ENCODE measurements around the gene HAPLN1. TPM values are rescaled to one million over a fixed set of nuclear protein-coding genes. Genes with fewer than 3 reads are reported as not detected.
"Not testable (repeated sequence)": the region's sequence is repeated elsewhere in the genome, so short reads cannot be mapped to it uniquely, and the experiment has no call there.

The HAPLN1 gene
- total RNA-seq, 2 donors from 2014 or later, result 0.12 to 0.19 TPM

- Histone ChIP-seq H3K9me3 (no peaks in the 10 kb centered on the region), H3K4me1 (no peaks in the 10 kb centered on the region), H3K4me3 (no peak overlapping the region), H3K27me3 (no peaks in the 10 kb centered on the region), H3K27ac (no peak overlapping the region), H3K36me3 (no peaks in the 10 kb centered on the region)
- DNase-seq (ENCODE audit: low spot score), result no peak
- TF ChIP-seq CTCF (IDR thresholded peaks at IDR 0.05), result no peak
Observed at GRCh38 chr5:83741571-83741970, 20.9 kb upstream of the HAPLN1 start.

- H3K4me1 ChIP-seq, result no peaks in the 10 kb centered on the region
- no peak for TF ChIP-seq CTCF (IDR thresholded peaks at IDR 0.05)
- H3K27me3 ChIP-seq, result no peaks in the 10 kb centered on the region
- no peaks in the 10 kb centered on the region for H3K9me3 ChIP-seq
- DNase-seq (ENCODE audit: low spot score), result no peak
- H3K4me3 ChIP-seq, result no peak overlapping the region
- H3K27ac ChIP-seq, result no peak overlapping the region
- no peaks in the 10 kb centered on the region for H3K36me3 ChIP-seq
Observed at GRCh38 chr5:83740741-83741140, 20.1 kb upstream of the HAPLN1 start.

GRCh38 chr5:83736169-83736568, 15.5 kb upstream of the HAPLN1 start:
- not testable (repeated sequence) for H3K27me3 ChIP-seq; DNase-seq (ENCODE audit: low spot score); H3K9me3 ChIP-seq

GRCh38 chr5:83735058-83735457, 14.4 kb upstream of the HAPLN1 start:
- not testable (repeated sequence) for H3K27ac ChIP-seq; DNase-seq (ENCODE audit: low spot score); H3K27me3 ChIP-seq; H3K9me3 ChIP-seq; H3K4me1 ChIP-seq; H3K36me3 ChIP-seq; H3K4me3 ChIP-seq

More at GRCh38 chr5:83736169-83736568, 15.5 kb upstream of the HAPLN1 start:
- not testable (repeated sequence) for H3K36me3 ChIP-seq, H3K4me3 ChIP-seq, H3K27ac ChIP-seq, H3K4me1 ChIP-seq

- TF ChIP-seq CTCF (IDR thresholded peaks at IDR 0.05), result no peak
- DNase-seq (ENCODE audit: low spot score), result no peak
- Histone ChIP-seq H3K4me3 (no peak overlapping the region), H3K4me1 (no peaks in the 10 kb centered on the region), H3K27ac (no peak overlapping the region), H3K36me3 (no peaks in the 10 kb centered on the region), H3K9me3 (no peaks in the 10 kb centered on the region), H3K27me3 (no peaks in the 10 kb centered on the region)
Observed at GRCh38 chr5:83731638-83732037, 11.0 kb upstream of the HAPLN1 start.

GRCh38 chr5:83729362-83729761, 8.7 kb upstream of the HAPLN1 start:
- Histone ChIP-seq H3K27me3 (no peaks in the 10 kb centered on the region), H3K9me3 (no peaks in the 10 kb centered on the region), H3K27ac (no peak overlapping the region), H3K36me3 (no peaks in the 10 kb centered on the region), H3K4me1 (no peaks in the 10 kb centered on the region), H3K4me3 (no peak overlapping the region)
- no peak for DNase-seq (ENCODE audit: low spot score)
- no peak for TF ChIP-seq CTCF (IDR thresholded peaks at IDR 0.05)

- TF ChIP-seq CTCF (IDR thresholded peaks at IDR 0.05), result no peak
- H3K36me3 ChIP-seq, result no peaks in the 10 kb centered on the region
Observed at GRCh38 chr5:83726912-83727311, 6.3 kb upstream of the HAPLN1 start.

More at GRCh38 chr5:83726912-83727311, 6.3 kb upstream of the HAPLN1 start:
- no peak overlapping the region for H3K4me3 ChIP-seq
- DNase-seq (ENCODE audit: low spot score), result no peak
- no peaks in the 10 kb centered on the region for H3K27me3 ChIP-seq
- H3K9me3 ChIP-seq, result no peaks in the 10 kb centered on the region
- peaks cover 0 to 9% of the 10 kb centered on the region in 2 donors for H3K4me1 ChIP-seq
- no peak overlapping the region for H3K27ac ChIP-seq
